Mesendoderm (in vitro differentiated cells): ENCODE results near the gene RAB3IL1.

ENCODE experiments used
- DNase-seq: peaks from one replicate; pipeline ENCODE4 v3.0.0; 2013
- H2AK5ac ChIP-seq: 2 replicates; pipeline ENCODE4 v1.6.1; 2013; ENCODE audit warnings: low read length, inconsistent platforms
- H2BK120ac ChIP-seq: 2 replicates; pipeline ENCODE4 v1.6.1; 2013; ENCODE audit warnings: low read depth, mild to moderate bottlenecking, low read length, moderate library complexity, mixed read lengths
- H2BK15ac ChIP-seq: replicated peaks from 2 replicates; pipeline ENCODE4 v1.6.1; 2013; ENCODE audit warnings: low read depth, mild to moderate bottlenecking, moderate library complexity
- H2BK5ac ChIP-seq: 2 replicates; pipeline ENCODE4 v1.6.1; 2013; ENCODE audit warnings: low read length, inconsistent platforms
- H3K18ac ChIP-seq: 2 replicates; pipeline ENCODE4 v1.6.1; 2013; ENCODE audit warnings: mild to moderate bottlenecking, low read length, mixed read lengths
- H3K23ac ChIP-seq: one replicate; pipeline ENCODE4 v1.6.1; 2013; ENCODE audit warnings: low read length
- H3K27ac ChIP-seq: 2 replicates; pipeline ENCODE4 v1.5.1; 2013; ENCODE audit warnings: low read depth, mild to moderate bottlenecking, inconsistent platforms, low read length, moderate library complexity
- H3K27me3 ChIP-seq: 2 replicates; pipeline ENCODE4 v1.6.1; 2013; ENCODE audit warnings: low read length, control low read depth, mild to moderate bottlenecking, inconsistent platforms; ENCODE audit not compliant: insufficient read depth, poor library complexity
- H3K36me3 ChIP-seq: 2 replicates; pipeline ENCODE4 v1.6.1; 2013; ENCODE audit warnings: low read length, inconsistent platforms; ENCODE audit not compliant: control insufficient read depth, insufficient read depth
- H3K4ac ChIP-seq: one replicate; pipeline ENCODE4 v1.6.1; 2013; ENCODE audit warnings: low read depth, mild to moderate bottlenecking, low read length, moderate library complexity
- H3K4me1 ChIP-seq: 2 replicates; pipeline ENCODE4 v1.6.1; 2013; ENCODE audit warnings: low read depth, low read length, inconsistent platforms; ENCODE audit not compliant: control insufficient read depth
- H3K4me2 ChIP-seq: 2 replicates; pipeline ENCODE4 v1.6.1; 2013; ENCODE audit warnings: low read length
- H3K4me3 ChIP-seq: 2 replicates; pipeline ENCODE4 v1.5.1; 2013; ENCODE audit warnings: mild to moderate bottlenecking, low read length
- H3K56ac ChIP-seq: one replicate; pipeline ENCODE4 v1.6.1; 2013; ENCODE audit warnings: low read length
- H3K79me1 ChIP-seq: 2 replicates; pipeline ENCODE4 v1.6.1; 2013; ENCODE audit warnings: low read length, inconsistent platforms
- H3K79me2 ChIP-seq: 2 replicates; pipeline ENCODE4 v1.6.1; 2013; ENCODE audit warnings: mild to moderate bottlenecking, low read length; ENCODE audit not compliant: control insufficient read depth, insufficient read depth
- H3K9ac ChIP-seq: 2 replicates; pipeline ENCODE4 v1.6.1; 2013; ENCODE audit warnings: low read length, inconsistent platforms
- H4K5ac ChIP-seq: one replicate; pipeline ENCODE4 v1.6.1; 2013; ENCODE audit warnings: low read length
- H4K8ac ChIP-seq: one replicate; pipeline ENCODE4 v1.6.1; 2013; ENCODE audit warnings: low read depth, mild to moderate bottlenecking, control low read depth, low read length, moderate library complexity
- WGBS: extraction: QIAGEN DNeasy Blood & Tissue Kit; methylation state at CpG from one replicate; pipeline ENCODE4 v1.1.7; 2013; ENCODE audit warnings: low lambda C conversion rate, missing lambda C conversion rate; ENCODE audit not compliant: insufficient coverage; ENCODE audit errors: extremely low coverage; 5-methylcytosine and 5-hydroxymethylcytosine counted together

Gene RAB3IL1

GRCh38 chr11:61886643-61887042 lies 30.7 kb downstream of the RAB3IL1 start:
- Histone ChIP-seq H2AK5ac (no peak overlapping the region), H3K27me3 (no peaks in the 10 kb centered on the region), H3K79me1 (no peaks in the 10 kb centered on the region), H3K36me3 (no peaks in the 10 kb centered on the region), H2BK15ac (no peak overlapping the region), H3K9ac (no peak overlapping the region), H3K27ac (no peak overlapping the region), H3K4ac (no peak overlapping the region), H3K4me1 (peaks cover 4% of the 10 kb centered on the region), H3K23ac (no peak overlapping the region), H3K18ac (no peak overlapping the region), H3K79me2 (no peaks in the 10 kb centered on the region), H3K4me3 (no peak overlapping the region), H4K5ac (no peak overlapping the region), H4K8ac (no peak overlapping the region), H2BK5ac (no peak overlapping the region), H3K56ac (no peak overlapping the region), H2BK120ac (no peak overlapping the region), H3K4me2 (no peak overlapping the region)
- no peak for DNase-seq
- WGBS = no CpG with 5 or more reads among the region's 3 CpGs

DNA sequence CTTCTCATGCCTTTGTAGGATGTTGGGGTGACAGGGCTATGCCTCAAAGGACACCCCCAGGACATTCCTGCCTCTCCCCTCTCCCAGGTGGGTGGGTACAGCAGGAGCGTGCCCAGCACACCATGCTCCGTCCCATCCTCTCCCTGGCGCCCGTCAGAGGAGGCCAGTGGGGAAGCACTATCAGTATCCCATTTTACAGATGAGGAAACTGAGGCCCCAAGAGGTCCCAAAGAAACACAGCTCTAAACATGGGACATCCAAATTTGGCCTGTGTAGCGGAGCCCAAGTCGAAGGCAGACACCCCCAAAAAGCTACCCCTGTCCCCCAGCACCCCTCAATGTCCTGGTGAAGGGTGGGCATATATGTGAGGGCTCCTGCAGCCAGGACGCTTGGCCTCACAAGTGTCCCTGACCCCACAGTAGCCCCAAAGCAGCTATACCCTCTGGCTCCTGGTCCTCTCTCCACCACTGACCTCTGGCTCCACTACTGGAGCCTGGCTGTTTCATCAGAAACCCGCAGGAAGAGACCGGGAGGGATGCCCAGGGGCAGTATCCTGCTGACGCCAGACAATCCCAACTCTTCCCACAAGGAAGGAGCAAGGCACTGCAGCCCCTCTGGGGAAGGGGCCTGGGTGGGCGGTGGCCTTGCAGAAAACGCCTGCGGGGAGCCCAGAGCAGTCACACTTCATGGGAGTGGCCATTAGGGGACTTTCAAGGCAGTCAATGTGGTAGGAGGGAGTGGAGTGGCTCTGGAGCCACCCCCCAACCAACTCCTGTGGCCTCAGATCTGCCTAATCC lies 31.4 kb downstream of the RAB3IL1 start:
- no peak overlapping the region for H2AK5ac ChIP-seq
- H2BK5ac ChIP-seq = no peak overlapping the region
- no peak overlapping the region for H2BK15ac ChIP-seq
- no peak overlapping the region for H3K4me2 ChIP-seq
- no peaks in the 10 kb centered on the region for H3K27me3 ChIP-seq
- no peak overlapping the region for H3K56ac ChIP-seq
- peaks cover 6% of the 10 kb centered on the region for H3K4me1 ChIP-seq
- no peaks in the 10 kb centered on the region for H3K79me1 ChIP-seq
- no peak overlapping the region for H3K4ac ChIP-seq
- H3K79me2 ChIP-seq = no peaks in the 10 kb centered on the region
- peak; percentile 55 for DNase-seq
- H2BK120ac ChIP-seq = no peak overlapping the region
- no peak overlapping the region for H3K23ac ChIP-seq
- no peak overlapping the region for H4K5ac ChIP-seq
- H3K27ac ChIP-seq = no peak overlapping the region
- no peak overlapping the region for H3K9ac ChIP-seq
- H3K4me3 ChIP-seq = no peak overlapping the region
- WGBS = no CpG with 5 or more reads among the region's 13 CpGs
- no peak overlapping the region for H3K18ac ChIP-seq
- no peaks in the 10 kb centered on the region for H3K36me3 ChIP-seq
- no peak overlapping the region for H4K8ac ChIP-seq

DNA sequence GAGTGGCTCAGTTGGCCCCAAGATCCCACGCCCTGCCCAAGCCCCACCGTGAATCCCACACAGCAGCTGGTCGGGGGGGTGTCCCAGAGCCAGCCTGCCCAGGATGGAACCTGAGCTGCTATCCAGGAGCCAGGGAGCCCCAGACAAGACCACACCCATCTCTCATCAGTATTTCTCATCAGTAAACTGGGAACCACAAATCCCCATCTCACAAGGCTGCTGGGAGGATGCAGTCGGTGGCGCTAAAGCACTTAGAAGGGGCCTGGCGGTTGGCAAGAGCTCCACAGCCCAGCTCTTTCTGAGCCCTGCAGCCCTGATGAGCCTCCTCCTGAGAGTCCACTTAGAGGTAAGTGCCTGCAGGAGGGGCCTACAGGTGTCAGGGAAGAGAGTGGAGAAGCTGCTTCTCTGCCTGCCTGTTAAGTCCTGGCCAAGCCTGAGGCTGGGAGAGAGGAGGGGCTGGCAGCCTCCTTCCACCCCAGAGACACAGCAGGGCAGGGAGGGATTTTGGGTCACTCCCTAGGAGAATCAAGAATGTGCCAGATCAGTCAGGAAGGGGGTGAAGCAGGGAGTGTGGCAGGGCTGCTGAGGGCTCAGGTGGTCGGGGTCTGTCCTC lies 32.1 kb downstream of the RAB3IL1 start:
- Histone ChIP-seq H3K27ac (no peak overlapping the region), H2AK5ac (no peak overlapping the region), H3K4me2 (no peak overlapping the region)

DNA sequence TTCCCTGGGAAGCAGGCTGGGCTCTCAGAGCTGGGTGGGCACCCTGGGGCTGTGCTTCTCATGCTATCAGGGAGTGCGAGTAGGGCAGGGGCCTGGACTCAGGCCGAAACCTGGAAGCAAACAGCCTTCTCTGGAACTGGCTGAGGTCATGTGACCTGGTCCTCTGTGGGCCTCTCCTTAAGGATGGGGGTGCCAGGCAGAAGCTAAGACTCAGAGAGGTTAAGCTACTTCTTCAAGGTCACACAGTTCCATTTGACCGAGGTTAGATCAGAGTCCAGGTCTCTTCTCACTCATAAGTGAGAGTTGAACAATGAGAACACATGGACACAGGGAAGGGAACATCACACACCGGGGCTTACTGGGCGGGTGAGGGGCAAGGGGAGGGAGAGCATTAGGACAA lies 33.4 kb downstream of the RAB3IL1 start:
- Histone ChIP-seq H3K36me3 (no peaks in the 10 kb centered on the region), H3K27ac (no peak overlapping the region), H4K8ac (no peak overlapping the region), H3K79me2 (no peaks in the 10 kb centered on the region), H3K18ac (no peak overlapping the region), H2AK5ac (peak overlapping the region; percentile 51), H3K79me1 (no peaks in the 10 kb centered on the region), H3K23ac (peak overlapping the region; percentile 89), H3K4me3 (no peak overlapping the region), H4K5ac (no peak overlapping the region), H2BK15ac (no peak overlapping the region), H2BK120ac (no peak overlapping the region), H3K4ac (no peak overlapping the region), H3K9ac (no peak overlapping the region), H3K4me1 (peaks cover 6% of the 10 kb centered on the region), H3K56ac (peak overlapping the region; percentile 7), H2BK5ac (no peak overlapping the region), H3K27me3 (no peaks in the 10 kb centered on the region), H3K4me2 (no peak overlapping the region)
- WGBS = no CpG with 5 or more reads among the region's 5 CpGs
- no peak for DNase-seq

More for the DNA sequence above, 32.1 kb downstream of the RAB3IL1 start:
- DNase-seq = peak; percentile 53
- Histone ChIP-seq H3K36me3 (no peaks in the 10 kb centered on the region), H2BK15ac (no peak overlapping the region), H3K23ac (no peak overlapping the region), H3K4me1 (peaks cover 3% of the 10 kb centered on the region), H2BK5ac (no peak overlapping the region), H3K56ac (no peak overlapping the region), H3K9ac (no peak overlapping the region), H3K79me1 (no peaks in the 10 kb centered on the region), H2BK120ac (no peak overlapping the region), H4K5ac (no peak overlapping the region), H3K4ac (no peak overlapping the region), H4K8ac (no peak overlapping the region), H3K18ac (no peak overlapping the region), H3K4me3 (no peak overlapping the region), H3K27me3 (no peaks in the 10 kb centered on the region), H3K79me2 (no peaks in the 10 kb centered on the region)
- WGBS = no CpG with 5 or more reads among the region's 7 CpGs

GRCh38 chr11:61883327-61883726 lies 34.0 kb downstream of the RAB3IL1 start:
- no peak overlapping the region for H3K4me3 ChIP-seq
- H3K27ac ChIP-seq = no peak overlapping the region
- H3K27me3 ChIP-seq = no peaks in the 10 kb centered on the region
- H3K79me2 ChIP-seq = no peaks in the 10 kb centered on the region
- H3K4me2 ChIP-seq = no peak overlapping the region
- no peak overlapping the region for H3K23ac ChIP-seq
- no peak overlapping the region for H4K5ac ChIP-seq
- H3K79me1 ChIP-seq = no peaks in the 10 kb centered on the region
- H2BK15ac ChIP-seq = no peak overlapping the region
- H3K36me3 ChIP-seq = no peaks in the 10 kb centered on the region
- no peak overlapping the region for H2BK120ac ChIP-seq
- H2AK5ac ChIP-seq = peak overlapping the region; percentile 32
- H3K18ac ChIP-seq = no peak overlapping the region
- H2BK5ac ChIP-seq = no peak overlapping the region
- H3K4ac ChIP-seq = no peak overlapping the region
- peak overlapping the region; percentile 22 for H3K56ac ChIP-seq
- DNase-seq = no peak
- peaks cover 6% of the 10 kb centered on the region for H3K4me1 ChIP-seq
- no peak overlapping the region for H3K9ac ChIP-seq
- WGBS = no CpG with 5 or more reads among the region's 10 CpGs
- H4K8ac ChIP-seq = no peak overlapping the region
